HG02763 (cell line): ENCODE data around the gene NIN.

Experiments
- ATAC-seq: cut with Tn5 transposase; IDR thresholded peaks from one replicate; pipeline ENCODE4 v1.9.1; 2021; ENCODE audit warnings: mild to moderate bottlenecking, moderate library complexity; ENCODE audit not compliant: unreplicated experiment

NIN gene

DNA sequence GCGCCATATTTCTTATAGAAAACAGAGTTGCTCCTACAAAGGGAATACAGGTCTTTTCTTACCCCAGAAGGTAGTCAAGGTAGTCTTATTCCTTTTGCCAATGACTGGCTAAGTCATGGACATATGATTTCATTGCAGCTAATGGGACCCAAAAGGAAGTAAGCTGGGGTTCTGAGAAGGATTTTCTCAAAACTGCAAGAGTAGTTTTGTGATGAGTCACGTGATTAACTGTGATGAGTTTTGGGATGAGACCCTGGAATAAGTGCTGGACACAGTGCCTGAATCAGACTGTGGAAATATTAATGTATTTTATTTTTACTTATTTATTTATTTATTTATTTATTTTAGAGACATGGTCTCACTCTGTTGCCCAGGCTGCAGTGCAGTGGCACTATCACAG, 13.4 kb upstream of the NIN start:
- ATAC-seq, result no peak

- ATAC-seq, result no peak
These were observed 8.7 kb upstream of the NIN start for GRCh38 chr14:50839691-50840090.

DNA sequence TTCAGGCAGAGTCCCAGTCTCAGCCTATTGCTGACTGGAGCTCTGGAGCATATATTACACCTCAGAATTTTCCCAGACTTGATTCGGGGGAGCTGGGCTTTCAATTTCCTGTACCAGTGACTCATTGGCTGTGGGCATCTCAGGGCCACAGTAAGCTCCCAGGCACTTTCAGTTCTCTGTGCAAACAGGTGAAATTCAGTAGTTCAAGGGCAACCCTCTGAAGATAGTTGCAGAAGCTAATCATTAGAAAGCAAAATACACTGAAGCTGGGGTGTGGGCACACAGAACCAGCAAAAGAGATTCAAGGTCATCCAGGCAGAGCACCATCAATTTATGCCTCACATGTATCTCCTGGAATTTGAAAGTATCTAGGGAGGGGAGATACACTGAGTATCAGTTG, 8.1 kb upstream of the NIN start:
- ATAC-seq, result no peak

DNA sequence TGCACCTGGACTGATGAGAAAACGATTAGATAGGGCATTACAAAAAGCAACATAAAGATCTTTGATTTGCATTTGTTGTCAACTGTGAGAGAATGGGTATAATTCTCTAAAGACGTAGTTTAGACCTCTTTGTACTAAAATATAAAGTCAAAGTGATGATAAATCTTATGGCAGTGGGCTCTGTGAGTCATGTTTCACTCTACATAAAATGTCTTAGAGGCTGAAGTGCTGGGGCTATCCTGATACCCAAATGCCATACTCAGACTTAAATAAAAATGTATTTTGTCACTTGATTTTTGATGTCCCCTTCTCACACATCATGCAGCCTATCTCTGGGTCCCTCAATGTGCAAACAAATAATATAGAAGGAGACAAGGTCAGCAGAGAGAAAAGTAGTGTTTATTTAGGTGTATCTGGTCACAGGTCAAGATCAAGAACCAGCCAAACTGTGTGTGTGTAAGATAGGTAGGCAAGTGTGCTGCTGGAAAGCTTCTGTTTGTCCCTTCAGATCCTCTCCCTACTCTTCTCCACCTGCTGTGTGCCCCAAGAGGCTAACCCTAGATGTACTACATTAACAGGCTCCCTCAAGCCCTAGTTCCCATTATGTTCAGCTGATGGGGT, 7.0 kb upstream of the NIN start:
- ATAC-seq, result no peak

DNA sequence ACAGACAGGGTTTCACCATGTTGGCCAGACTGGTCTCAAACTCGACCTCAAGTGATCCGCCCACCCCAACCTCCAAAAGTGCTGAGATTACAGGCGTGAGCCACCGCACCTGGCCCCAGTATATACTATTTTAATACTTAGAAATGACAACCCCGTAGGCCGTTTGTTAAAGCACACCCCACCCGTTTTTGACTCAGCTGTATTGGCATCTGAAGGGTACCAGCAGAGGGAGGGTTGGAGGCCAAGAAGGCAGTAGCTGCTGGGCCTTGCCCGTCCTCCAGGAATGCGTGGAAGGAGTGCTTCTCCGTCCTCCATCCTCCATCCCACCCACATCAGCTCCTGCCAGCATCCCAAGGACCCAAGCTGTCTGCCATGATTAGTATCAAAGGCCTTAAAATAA, 6.3 kb upstream of the NIN start:
- no peak for ATAC-seq

DNA sequence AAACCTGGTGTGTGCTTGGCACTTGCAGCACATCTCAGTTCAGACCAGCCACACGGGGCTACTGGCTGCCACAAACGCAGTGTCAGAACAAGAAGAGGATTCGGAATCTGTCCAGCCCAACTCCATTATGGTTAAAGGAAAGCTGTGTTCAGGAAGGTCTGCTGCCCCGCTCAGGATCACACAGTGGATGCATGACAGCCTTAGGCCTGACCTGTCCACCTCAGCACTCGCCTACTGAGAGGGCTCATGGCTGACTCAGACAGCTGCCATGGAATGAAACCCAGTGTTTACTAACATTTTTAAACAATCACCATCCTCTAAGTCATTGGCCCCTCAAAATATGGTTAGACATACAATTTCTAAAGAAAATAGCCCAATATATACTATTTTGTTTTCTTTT, 5.6 kb upstream of the NIN start:
- ATAC-seq, result no peak

- no peak for ATAC-seq
These were observed 4.3 kb upstream of the NIN start for GRCh38 chr14:50835280-50835679.

- ATAC-seq, result no peak
These were observed 3.9 kb upstream of the NIN start for GRCh38 chr14:50834802-50835276.

DNA sequence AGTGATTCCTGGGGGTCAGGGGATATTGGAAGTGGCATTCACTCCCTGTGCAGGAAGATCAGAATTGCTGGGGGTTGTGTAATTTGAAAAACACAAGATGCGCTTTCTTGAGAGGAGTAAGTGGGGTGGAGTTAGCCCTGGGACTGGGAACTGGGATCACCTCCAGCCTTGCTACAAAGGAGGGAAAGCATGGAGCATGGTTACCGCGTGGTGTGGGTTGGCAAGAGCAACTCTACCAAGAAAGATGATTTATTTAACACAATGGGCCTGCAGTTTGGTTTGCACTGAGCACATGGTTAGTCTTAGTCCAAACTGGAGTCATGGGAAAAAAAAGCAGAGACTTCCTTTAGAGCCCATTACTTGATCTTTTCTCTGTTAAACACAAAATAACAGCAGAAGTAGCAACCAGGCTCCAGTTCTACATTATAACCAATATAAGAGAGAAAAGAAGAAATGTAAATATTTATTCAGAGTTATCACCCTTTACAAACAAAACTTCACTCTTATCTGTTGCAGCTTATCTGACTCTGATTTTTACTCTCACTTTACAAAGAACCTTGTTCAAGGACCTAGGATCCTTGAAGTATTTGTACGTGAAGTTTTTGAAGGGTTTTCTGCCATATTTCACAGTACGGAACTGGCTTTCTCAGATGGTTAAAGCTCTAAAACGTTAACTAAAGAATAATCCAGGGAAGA, 2.1 kb upstream of the NIN start:
- ATAC-seq, result no peak

DNA sequence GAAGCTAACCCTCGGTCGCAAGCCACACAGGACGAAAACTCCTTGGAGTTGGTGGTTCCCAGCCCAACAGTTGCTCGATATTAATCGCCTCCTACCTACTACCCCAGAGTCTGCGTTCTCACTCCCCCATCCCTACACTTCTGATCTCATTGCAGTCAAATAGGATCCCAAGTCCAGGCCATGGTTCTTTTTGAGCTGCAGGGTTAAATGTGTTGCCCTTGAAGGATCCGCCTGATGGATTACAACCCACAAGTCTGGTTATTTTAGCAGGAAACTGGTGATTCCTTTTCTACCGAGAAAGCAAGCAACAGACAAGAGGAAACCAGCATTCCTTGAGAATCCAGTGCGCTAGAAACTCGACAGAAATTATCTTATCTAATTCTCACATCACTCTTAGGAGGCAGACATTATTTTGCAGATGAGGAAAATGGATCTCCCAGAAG, 785 bp upstream of the NIN start:
- ATAC-seq, result no peak

GRCh38 chr14:50830044-50830931, 674 bp downstream of the NIN start:
- peak; percentile 39 for ATAC-seq

GRCh38 chr14:50829489-50830043, 1.4 kb downstream of the NIN start:
- ATAC-seq, result no peak

DNA sequence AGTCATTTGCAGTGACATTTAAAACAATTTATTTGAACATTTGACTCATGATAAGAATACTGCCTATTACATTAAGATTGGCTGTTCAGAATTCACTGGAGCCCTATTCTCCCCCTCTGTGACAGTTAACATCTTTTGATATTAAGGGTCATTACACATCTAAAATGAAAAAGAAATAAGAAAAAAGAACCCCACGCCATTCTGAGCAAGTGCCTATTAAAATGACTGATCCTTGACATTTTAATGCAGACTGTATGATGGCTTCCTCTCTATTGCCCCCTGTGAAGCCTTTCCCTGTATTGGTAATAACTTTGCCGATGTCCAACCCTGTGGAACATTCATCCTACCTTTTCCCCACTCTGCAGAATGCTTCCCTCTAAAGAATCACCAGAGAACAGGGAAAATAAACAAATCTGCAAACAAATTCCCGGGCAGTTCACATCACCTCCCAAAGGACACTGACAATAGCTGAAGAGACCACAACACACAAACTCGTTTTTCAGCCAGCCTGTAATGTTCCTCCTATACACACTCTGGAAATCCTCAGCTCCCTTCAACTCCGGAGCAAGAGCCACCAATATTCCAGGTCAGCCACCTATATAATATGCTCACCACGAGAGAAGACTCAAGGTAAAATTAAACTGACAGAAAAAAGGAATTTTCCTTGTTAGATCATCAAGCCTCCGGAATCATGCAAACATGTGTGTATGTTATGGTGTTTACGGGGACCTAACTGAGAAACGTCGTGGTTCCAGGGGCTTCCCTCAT, 2.1 kb downstream of the NIN start:
- ATAC-seq, result no peak

DNA sequence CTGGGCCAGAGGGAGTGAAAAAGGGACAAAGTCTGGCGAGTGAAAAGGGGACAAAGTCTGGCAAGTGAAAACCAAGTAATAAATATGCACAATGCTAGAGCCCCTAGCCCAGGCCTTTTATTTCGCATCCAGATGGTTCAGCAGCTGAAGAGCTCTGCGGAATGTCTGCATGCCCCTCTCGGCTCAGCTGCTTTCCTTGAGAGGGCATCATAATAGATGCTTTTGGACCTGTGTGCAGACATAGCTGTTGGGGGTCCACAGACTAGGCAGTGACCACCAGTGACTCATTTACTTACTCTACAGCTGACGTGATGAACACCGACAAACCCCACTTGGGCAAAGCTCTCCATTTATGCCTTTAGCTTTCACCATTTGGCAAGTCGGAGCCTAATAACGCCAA, 4.3 kb downstream of the NIN start:
- no peak for ATAC-seq

GRCh38 chr14:50825307-50825706, 5.7 kb downstream of the NIN start:
- no peak for ATAC-seq

GRCh38 chr14:50823762-50824636, 7.0 kb downstream of the NIN start:
- peak; percentile 65 for ATAC-seq

DNA sequence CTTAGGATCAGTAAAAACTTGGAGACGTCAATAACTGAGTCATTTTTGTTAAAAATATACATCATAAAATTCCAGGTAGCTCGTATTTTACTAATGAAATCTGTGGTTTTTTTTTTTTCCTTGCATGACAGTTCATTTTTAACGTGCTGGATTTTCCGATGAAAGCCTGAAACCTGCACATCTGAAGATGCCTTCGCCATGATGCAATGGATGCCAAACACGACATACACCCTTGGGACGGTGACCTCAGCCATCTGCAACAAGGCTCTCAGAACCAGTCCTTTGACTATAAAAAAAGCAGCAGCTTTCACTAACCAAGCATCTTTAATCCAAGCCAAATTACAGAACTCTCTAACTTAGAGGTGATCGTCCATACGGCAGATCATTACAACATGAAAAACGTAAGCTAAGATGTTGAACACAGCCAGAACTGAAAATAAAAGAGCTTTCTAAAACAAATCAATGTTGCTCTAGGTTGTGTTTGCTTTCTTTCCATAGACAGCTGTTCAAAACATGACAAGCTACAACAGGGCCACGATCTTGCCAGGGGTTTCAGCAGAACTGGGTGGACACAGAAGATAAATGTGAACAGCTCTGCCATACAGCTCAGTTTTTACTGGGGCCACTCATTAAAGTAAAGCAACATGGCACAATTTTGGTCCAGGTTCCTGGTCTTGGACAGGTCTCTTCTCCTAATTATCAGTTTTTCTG, 7.8 kb downstream of the NIN start:
- ATAC-seq, result peak; percentile 16

DNA sequence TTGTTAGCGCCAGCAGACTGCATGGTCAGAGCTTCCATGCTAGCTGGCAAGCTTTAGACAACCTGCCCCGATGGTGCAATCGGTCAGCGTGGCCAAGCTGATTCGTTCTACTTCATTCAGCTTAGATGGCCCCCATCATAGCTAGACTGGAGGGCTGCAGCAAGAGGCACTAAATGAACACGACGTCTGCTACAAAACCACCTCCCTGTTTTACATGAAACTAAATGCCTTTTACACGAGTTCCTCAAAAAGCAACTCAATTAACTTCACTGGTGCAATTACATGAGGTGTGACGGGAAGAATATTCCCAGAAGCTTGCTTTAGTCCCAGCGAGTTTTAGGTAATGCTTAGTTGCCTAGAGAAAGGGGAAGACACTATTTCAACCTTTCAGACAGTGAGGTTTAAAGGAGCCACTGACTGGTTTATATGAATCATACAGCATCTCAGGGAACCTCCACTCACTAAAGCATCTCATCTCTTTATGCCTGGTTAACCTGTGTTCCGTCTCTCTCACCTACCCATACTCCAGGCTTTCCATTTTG, 8.4 kb downstream of the NIN start:
- ATAC-seq, result no peak
